Vagina (tissue), 2 donors: ENCODE results near the gene DENND4A. TPM values are rescaled to one million over a fixed set of nuclear protein-coding genes. Genes with fewer than 3 reads are reported as not detected.

Source experiments
- DNase-seq, 2 donors: peaks; one replicate each; pipeline ENCODE4 v3.0.0-alpha.2; 2017; ENCODE audit errors: extremely low spot score in 2 of 2
- H3K27ac ChIP-seq: fragments of 200-600 bp; sonication (generic); one replicate; pipeline ENCODE4 v1.5.1; 2019
- H3K27me3 ChIP-seq: fragments of 200-600 bp; sonication (generic); one replicate; pipeline ENCODE4 v1.5.1; 2019
- H3K36me3 ChIP-seq, 2 donors: fragments of 200-600 bp; sonication (generic); one replicate each; pipeline ENCODE4 v1.5.1; 2017 to 2019
- H3K4me1 ChIP-seq: fragments of 200-600 bp; sonication (generic); one replicate; pipeline ENCODE4 v1.5.1; 2019
- H3K4me3 ChIP-seq, 2 donors: fragments of 200-600 bp; sonication (generic); 1 replicate in 1 of 2; 2 replicates in 1 of 2; pipeline ENCODE4 v1.5.1; 2016 to 2019
- H3K9me3 ChIP-seq: fragments of 200-600 bp; sonication (generic); one replicate; pipeline ENCODE4 v1.5.1; 2019
- POLR2A ChIP-seq, 2 donors: fragments of 450-650 bp; IDR thresholded peaks; one replicate each; pipeline ENCODE4 v1.6.1; 2017; ENCODE audit warnings: antibody characterized with exemption in 2 of 2, mild to moderate bottlenecking in 2 of 2, moderate library complexity in 2 of 2
- POLR2AphosphoS5 ChIP-seq, 2 donors: sonication (generic); formaldehyde crosslinking; IDR thresholded peaks; one replicate each; pipeline ENCODE4 v1.9.0; 2017; ENCODE audit warnings: antibody characterized with exemption in 2 of 2, mild to moderate bottlenecking in 2 of 2, low read depth in 1 of 2; ENCODE audit not compliant: insufficient read depth in 1 of 2
- intact Hi-C: fragments of 100-400 bp; cut with DNase I; formaldehyde crosslinking; loops from one replicate; pipeline ENCODE4 v1.15.1; 2023
- total RNA-seq: library from RNA; depleted of rRNA; stranded (reverse); fragments of >200 nt; gene quantifications from one replicate; pipeline ENCODE4 v1.2.3, GENCODE V29; 2016
- TF ChIP-seq, protein P1 (sequence below), 3 experiments: fragments of 450-650 bp in 2 of 3; fragments of 200-600 bp in 1 of 3; sonication (generic) in 1 of 3; IDR thresholded peaks; one replicate each; pipeline ENCODE4 v1.5.1; 2017 to 2019; ENCODE audit warnings: antibody characterized with exemption in 3 of 3, mild to moderate bottlenecking in 2 of 3, moderate library complexity in 2 of 3

Gene DENND4A
- total RNA-seq, 1 donor from 2014 or later: 28.7 TPM

DNA sequence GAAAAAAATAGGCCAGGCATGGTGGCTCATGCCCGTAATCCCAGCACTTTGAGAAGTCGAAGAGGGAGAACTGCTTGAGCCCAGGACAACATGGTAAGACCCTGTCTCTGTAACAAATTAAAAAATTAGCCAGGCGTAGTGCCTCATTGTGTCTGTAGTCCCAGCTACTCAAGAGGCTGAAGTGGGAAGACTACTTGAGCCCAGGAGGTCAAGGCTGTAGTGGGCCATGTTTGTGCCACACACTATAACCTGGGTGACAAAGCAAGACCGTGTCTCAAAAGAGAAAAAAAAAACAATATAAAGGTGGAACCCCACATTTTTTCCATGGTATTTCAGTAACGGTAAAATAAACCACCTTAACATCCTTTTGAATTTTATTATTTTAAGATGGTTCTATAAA lies 69.9 kb downstream of the DENND4A start:
- no peaks in the 10 kb centered on the region for H3K9me3 ChIP-seq
- intact Hi-C loops: no loop called here
- no peaks in the 10 kb centered on the region for H3K4me1 ChIP-seq
- peaks cover 0 to 16% of the 10 kb centered on the region in 2 donors for H3K36me3 ChIP-seq
- no peak for DNase-seq
- H3K27ac ChIP-seq: no peak overlapping the region
- TF ChIP-seq POLR2A (IDR thresholded peaks at IDR 0.05) (no peak), POLR2AphosphoS5 (IDR thresholded peaks at IDR 0.05; ENCODE audit: insufficient read depth in 1 of 2, low read depth in 1 of 2) (no peak)
- TF ChIP-seq, protein P1, sequence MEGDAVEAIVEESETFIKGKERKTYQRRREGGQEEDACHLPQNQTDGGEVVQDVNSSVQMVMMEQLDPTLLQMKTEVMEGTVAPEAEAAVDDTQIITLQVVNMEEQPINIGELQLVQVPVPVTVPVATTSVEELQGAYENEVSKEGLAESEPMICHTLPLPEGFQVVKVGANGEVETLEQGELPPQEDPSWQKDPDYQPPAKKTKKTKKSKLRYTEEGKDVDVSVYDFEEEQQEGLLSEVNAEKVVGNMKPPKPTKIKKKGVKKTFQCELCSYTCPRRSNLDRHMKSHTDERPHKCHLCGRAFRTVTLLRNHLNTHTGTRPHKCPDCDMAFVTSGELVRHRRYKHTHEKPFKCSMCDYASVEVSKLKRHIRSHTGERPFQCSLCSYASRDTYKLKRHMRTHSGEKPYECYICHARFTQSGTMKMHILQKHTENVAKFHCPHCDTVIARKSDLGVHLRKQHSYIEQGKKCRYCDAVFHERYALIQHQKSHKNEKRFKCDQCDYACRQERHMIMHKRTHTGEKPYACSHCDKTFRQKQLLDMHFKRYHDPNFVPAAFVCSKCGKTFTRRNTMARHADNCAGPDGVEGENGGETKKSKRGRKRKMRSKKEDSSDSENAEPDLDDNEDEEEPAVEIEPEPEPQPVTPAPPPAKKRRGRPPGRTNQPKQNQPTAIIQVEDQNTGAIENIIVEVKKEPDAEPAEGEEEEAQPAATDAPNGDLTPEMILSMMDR (IDR thresholded peaks at IDR 0.05): no peak
- H3K4me3 ChIP-seq: no peak overlapping the region
- no peaks in the 10 kb centered on the region for H3K27me3 ChIP-seq

GRCh38 chr15:65712415-65712814 lies 79.7 kb downstream of the DENND4A start:
- intact Hi-C loops: no loop called here
- Histone ChIP-seq H3K9me3 (no peaks in the 10 kb centered on the region), H3K4me1 (no peaks in the 10 kb centered on the region), H3K27me3 (no peaks in the 10 kb centered on the region), H3K27ac (no peak overlapping the region), H3K36me3 (peaks cover 0 to 8% of the 10 kb centered on the region in 2 donors), H3K4me3 (no peak overlapping the region)
- TF ChIP-seq, protein P1 (IDR thresholded peaks at IDR 0.05): no peak
- TF ChIP-seq POLR2A (IDR thresholded peaks at IDR 0.05): no peak
- TF ChIP-seq POLR2AphosphoS5 (IDR thresholded peaks at IDR 0.05; ENCODE audit: insufficient read depth in 1 of 2, low read depth in 1 of 2): no peak
- DNase-seq: no peak

- DNase-seq: no peak
- Histone ChIP-seq H3K4me1 (no peaks in the 10 kb centered on the region), H3K9me3 (no peaks in the 10 kb centered on the region), H3K27ac (no peak overlapping the region), H3K27me3 (no peaks in the 10 kb centered on the region), H3K36me3 (peaks cover 0 to 42% of the 10 kb centered on the region in 2 donors), H3K4me3 (no peak overlapping the region)
- TF ChIP-seq, protein P1 (IDR thresholded peaks at IDR 0.05): no peak
- no peak for TF ChIP-seq POLR2AphosphoS5 (IDR thresholded peaks at IDR 0.05; ENCODE audit: insufficient read depth in 1 of 2, low read depth in 1 of 2)
- no peak for TF ChIP-seq POLR2A (IDR thresholded peaks at IDR 0.05)
- intact Hi-C loops: no loop called here
Measured at GRCh38 chr15:65695081-65695480, 97.0 kb downstream of the DENND4A start.

DNA sequence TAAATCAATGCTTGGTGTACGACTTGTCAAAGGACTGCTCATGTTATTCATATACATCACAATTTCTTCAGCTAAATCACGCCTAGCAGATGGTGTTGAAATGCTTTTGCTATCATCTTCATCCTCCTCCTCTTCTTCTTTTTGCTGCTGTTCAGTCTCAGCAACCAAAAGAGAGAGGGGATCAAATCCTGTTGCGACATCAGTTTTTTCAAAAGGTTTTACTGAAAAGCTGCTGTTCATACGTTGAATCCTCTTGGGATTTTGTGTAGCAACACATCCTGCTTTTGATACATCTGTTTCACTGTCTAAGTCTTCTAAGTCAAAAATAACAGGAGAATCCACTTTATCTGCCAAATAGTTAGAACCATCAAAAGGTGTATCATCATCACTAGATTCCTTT lies 101.3 kb downstream of the DENND4A start:
- Histone ChIP-seq H3K27ac (no peak overlapping the region), H3K36me3 (peaks cover 0 to 37% of the 10 kb centered on the region in 2 donors), H3K4me3 (no peak overlapping the region), H3K9me3 (no peaks in the 10 kb centered on the region), H3K4me1 (no peaks in the 10 kb centered on the region), H3K27me3 (no peaks in the 10 kb centered on the region)
- no peak for DNase-seq
- intact Hi-C loops: no loop called here
- TF ChIP-seq POLR2AphosphoS5 (IDR thresholded peaks at IDR 0.05; ENCODE audit: insufficient read depth in 1 of 2, low read depth in 1 of 2) (no peak), POLR2A (IDR thresholded peaks at IDR 0.05) (no peak)
- TF ChIP-seq, protein P1 (IDR thresholded peaks at IDR 0.05): no peak

- no peak for DNase-seq
Measured at GRCh38 chr15:65690173-65690572, 101.9 kb downstream of the DENND4A start.

More at GRCh38 chr15:65690173-65690572, 101.9 kb downstream of the DENND4A start:
- intact Hi-C loops: no loop called here
- H3K4me1 ChIP-seq: no peaks in the 10 kb centered on the region
- no peak overlapping the region for H3K27ac ChIP-seq
- H3K27me3 ChIP-seq: no peaks in the 10 kb centered on the region
- no peaks in the 10 kb centered on the region for H3K9me3 ChIP-seq
- no peak overlapping the region for H3K4me3 ChIP-seq
- peaks cover 0 to 34% of the 10 kb centered on the region in 2 donors for H3K36me3 ChIP-seq
- no peak for TF ChIP-seq POLR2AphosphoS5 (IDR thresholded peaks at IDR 0.05; ENCODE audit: insufficient read depth in 1 of 2, low read depth in 1 of 2)
- TF ChIP-seq, protein P1 (IDR thresholded peaks at IDR 0.05): no peak
- TF ChIP-seq POLR2A (IDR thresholded peaks at IDR 0.05): no peak
